HG03159 (cell line): ENCODE results near the gene CCDC159.
"Not testable (repeated sequence)": the region's sequence is repeated elsewhere in the genome, so short reads cannot be mapped to it uniquely, and the experiment has no call there.

ENCODE experiments used
- ATAC-seq: cut with Tn5 transposase; IDR thresholded peaks from one replicate; pipeline ENCODE4 v1.9.1; 2021; ENCODE audit warnings: mild to moderate bottlenecking, moderate library complexity; ENCODE audit not compliant: unreplicated experiment

CCDC159 gene

DNA sequence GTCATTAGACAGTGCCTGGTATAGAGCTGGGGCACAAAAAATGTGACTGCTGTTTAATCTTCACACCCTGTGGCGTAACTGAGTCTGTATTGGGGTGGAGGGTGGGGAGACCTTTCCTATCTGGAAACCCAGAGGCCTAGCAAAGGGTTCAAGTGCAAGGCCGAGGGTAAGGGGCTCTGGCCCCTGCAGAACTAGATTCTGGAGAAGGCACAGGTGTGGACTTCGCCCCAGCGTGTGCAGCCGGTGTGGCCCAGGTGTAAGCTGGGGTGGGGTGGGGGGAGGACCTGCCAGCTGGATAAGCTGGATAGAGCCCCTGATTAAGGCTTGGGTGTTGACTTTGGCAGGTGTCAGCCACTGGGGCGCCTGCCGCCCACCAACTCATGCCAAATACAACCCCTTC is 8.2 kb upstream of the CCDC159 start:
- no peak for ATAC-seq

DNA sequence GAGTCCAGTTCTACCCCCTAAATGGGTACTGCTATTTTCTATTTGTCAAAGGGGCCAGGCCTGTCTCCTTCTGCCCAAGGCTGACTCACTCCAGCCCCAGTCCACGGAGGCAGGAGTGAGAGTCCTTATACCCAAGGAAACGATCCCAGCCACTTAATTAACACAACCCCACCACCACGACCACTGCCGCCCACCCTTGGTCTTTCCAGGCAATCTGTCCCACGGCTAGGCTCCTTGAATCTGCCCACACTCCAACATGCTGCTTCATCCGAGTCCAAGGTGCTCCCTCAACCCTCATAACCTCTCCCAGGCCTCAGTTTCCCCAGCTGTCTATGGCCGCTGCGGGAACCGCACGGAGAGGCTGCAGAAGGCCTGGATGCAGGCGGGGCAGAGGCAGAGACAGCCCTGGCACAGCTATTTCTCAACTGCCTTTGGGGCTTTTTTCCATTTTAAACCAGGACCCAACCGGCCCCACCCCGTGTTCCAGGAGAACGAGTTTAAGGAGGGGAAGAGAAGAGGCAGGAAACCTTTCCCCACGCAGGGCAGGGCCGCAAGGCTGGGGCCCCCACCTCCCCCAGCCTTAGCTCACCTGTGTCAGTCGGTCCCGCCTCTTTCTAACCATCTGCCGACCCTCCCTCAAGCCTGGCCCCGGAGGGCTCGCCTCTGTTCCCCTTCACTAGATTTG is 7.6 kb upstream of the CCDC159 start:
- ATAC-seq, result no peak

DNA sequence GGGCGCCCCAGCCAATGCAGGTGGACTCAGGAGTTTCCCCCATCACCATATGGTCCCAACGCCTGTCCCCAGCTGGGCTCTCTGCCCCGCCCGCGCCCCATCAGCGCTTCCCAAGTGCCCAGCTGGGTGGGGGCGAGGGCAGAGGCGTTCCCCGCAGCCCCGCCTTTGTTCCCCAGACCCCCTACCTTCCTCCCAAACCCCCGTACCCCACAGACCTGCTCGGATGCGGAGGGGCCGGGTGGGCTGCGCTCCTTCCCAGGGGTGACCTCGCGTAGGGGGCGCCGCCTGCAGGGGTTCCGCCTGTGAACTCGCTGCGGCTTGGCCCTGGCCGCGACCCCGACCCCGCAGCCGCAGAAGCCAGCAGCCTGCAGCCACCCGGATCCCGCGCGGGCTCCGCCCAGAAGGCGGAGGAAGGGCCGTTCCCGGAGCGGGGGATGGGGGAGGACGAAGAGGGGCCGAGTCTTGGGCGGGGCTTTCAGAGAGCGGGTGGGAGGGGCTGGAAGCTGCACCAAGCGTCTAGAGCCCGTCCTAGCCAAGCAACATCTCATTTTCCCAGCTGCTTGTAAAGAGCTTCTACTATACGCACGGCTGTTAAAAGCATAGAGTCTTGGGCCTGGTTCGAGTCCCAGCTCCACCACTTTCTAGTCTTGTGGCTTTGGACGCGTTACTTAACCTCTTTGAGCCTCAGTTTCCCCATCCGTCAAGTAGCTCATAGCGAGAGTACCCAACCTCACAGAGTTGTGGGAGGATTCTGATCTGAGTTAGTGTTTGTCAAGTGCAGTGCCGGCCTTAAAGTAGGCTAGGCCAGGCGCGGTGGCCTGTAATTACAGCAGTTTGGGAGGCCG is 6.8 kb upstream of the CCDC159 start, which contains the start of gene RAB3D:
RAB3D (minus strand) TSS at position 404 of the 845 bp plus-strand sequence. CDS start 2,258 bp downstream, outside the sequence.
- peak; percentile 63 for ATAC-seq

DNA sequence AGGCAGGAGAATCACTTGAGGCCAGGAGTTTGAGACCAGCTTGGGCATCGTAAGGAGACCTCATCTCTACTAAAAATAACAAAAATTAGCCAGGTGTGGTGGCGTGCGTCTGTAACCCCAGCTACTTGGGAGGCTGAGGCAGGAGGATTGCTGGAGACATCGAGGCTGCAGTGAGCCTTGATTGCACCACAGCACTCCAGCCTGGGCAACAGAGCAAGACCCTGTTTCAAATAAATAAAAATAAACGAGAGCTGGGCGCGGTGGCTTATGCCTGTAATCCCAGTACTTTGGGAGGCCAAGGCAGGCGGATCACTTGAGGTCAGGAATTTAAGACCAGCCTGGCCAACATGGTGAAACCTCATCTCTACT is 6.2 kb upstream of the CCDC159 start:
- ATAC-seq, result not testable (repeated sequence)

DNA sequence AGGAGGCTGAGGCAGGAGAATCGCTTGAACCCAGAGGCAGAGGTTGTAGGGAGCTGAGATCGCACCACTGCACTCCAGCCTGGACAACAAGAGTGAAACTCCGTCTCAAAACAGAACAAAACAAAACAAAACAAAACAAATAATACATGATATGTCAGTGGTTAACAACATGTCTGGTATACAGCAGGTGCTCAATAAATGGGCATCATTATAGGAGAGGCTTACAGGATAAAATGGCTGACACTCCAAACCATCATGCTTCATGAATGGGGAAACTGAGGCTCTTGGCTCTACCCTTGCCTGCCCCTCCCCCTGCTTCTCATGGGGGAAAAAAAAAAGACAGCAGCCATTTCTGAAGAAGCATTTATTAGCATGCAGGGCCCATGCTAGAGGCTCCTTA is 3.9 kb upstream of the CCDC159 start:
- ATAC-seq, result no peak

DNA sequence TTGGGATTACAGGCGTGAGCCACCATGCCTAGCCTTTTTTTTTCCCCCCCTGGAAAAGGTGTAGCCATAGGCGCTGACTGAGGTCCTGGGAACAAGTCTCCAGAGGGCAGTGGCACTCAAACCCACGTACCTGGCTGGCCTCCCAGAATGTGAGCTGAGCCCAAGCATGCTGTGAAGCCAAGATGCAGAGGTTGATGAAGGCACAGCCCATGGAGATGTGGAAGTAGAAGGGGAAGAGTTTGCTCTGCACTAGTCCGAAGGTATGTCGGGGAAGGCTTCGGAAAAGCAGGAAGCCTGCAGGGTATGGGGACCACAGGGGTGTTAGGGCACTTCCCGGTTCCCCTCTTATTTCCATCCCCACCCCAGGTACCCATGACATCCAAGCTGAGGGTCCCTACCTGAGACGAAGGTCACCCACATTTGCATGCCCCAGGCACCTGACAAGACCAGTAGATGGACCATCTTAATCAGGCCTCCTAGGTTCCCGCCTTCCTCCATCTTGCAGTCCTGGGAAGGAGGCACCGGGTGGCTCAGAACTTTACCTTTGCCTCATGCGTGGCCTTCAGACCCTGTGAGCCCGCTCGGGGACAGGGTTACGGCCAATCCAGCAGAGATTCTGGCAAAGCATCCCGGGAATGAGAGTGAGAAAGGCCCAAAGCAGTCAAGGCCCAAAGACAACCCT is 1.1 kb upstream of the CCDC159 start:
- ATAC-seq, result no peak

DNA sequence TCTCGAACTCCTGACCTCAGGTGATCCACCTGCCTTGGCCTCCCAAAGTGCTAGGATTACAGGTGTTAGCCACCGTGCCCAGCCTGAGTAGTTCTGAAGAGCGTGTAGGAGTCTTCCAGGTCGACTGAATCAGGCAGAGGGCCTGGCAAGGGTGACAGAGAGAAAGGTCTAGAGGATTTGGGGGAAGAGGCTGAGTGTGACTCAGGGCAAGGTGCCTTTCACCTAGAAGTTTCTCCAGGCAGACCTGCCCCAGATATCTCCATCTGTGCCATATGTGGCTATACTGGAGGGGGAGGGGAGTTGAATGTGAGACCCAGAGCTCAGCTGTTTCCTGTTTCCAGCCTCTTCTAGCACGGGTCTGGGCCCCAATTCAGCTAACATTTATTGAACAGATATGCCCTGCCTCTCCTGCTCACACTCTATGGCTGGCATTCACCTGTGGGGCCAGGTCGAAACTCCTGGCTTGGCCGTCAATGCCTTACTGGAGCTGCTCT is 1.3 kb downstream of the CCDC159 start:
- ATAC-seq, result no peak

DNA sequence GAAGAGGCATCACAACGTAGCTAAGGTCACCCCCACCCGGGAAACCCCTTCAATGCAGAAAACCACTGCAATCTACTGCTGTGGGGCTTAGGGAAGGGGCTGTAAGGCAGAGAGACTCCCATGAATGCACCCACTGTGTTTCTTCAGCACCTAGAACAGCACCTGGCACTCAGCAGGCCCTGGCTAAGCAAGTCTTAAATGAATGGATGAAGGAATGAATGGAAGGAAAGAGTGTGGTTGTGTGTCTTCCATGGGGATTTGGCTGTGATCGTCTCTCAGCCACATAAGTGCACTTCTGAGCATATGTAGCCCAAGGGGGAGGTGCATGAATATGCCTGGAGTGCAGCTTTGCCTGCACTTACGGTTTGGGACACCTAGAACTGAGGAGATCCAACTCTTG is 2.9 kb downstream of the CCDC159 start:
- no peak for ATAC-seq

DNA sequence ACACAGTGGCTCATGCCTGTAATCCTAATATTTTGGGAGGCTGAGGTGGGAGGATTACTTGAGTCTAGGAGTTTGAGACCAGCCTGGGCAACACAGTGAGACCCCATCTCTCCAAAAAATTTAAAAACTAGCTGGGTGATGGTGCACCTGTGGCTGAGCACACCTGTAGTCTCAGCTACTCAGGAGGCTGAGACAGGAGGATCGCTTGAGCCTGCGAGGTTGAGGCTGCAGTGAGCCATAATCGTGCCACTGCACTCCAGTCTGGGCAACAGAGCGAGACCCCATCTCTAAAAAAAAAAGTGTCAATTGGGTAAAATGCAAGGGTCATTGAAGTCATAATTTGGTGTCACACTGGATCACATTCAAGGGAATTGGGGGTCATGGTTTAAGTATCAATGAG is 7.8 kb downstream of the CCDC159 start:
- not testable (repeated sequence) for ATAC-seq

DNA sequence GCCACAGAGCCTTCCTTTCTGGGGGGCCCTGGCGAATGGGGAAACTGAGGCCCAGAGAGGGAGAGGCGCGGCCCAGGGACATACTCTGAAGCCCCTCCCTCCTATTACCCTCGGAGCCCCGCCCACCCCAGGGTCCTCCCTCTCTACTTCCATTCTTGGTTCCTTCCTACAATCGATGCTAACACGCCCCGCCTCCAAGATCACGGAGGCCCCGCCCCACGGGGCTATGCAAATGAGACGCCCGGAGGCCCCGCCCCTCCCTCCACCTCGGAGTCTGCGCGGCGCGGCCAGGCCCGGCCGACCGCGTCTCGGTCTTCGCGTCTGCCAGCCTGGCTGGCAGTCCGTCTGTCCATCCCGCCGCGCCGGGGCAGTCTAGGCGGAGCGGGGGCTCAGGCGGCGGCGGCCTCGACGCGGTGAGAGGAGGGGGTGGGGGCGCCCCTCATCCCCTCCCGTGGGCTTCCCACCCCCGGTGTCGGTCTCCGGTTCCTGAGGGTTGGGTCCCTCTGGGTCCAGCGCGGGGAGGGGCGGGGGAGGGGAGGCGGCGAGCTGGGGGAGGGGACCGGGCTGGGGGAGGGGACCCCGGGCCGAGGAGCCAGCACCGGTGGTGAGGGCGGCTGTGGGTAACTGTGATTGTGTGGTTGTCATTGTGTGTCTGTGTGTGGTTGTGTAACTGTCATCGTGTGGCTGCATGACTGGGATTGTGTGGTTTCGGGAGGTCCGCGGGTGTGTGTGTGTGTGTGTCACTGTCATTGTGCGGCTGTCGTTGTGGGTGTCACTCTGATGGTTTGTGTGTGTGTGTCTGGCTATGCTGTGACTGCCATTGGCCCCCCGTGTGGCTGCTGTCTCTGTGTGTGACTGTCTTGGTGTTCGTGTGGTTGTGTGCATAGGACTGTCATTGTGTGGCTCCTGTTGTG is 9.1 kb downstream of the CCDC159 start, which contains the start of gene PLPPR2:
PLPPR2 (plus strand) TSS at position 273 of the 914 bp plus-strand sequence. CDS start 2,242 bp downstream, outside the sequence.
- no peak for ATAC-seq

DNA sequence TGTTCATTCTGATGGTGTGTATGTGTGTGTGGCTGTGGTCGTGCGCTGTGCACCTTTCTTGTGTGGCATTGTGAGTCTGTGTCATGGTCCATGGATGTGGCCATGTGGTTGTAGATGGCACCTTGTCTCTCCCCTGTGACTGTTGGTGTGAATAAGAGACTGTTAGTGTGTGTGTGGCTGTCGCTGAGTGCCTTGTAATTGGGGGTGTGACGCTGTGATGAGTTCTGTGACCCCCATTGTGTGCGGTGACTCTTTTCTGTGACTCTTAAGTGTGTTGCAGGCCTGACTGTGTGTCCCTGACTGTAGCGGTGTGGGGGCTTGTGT is 9.7 kb downstream of the CCDC159 start:
- ATAC-seq, result no peak

DNA sequence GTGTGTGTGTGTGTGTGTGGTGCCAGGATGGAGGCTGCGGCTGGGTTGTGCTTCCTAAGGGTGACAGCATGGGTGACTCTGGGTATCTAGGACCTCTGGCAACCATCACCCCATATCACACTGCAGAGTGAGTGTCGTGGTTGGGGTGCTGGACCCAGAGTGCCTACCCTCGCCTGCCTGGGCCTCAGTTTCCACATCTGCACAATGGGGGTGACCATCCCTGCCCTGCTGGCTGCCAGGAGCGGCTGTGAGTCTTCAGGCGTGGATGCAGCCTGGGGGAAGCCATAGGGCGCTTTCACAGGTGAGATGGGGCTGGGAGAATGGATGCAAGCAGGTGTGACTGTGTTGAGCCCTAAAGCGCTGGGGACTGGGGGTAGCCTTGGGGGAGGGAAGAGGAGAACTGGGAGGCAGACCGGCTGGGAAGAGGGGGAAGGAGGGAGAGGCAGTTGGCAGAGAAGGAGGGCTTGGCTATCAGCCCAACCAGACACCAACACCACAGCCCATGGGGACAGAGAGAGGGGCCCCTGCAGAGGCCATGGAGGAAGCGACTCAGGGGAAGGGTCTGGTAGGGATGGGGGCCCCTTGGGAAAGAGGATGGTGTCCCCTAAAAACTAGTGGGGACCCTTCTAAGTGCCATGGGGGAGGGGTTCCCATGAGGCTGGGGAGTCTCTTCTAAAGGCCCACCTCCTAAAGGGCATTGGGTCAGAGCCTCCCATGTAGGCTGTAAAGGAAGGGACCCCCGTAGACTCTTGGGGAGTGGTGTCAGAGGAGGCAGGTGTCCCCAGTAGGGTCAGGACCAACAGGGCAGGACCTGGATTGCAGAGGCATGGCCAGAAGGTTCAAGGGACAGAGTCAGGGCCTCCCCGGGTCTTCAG is 10.6 kb downstream of the CCDC159 start:
- ATAC-seq, result no peak

DNA sequence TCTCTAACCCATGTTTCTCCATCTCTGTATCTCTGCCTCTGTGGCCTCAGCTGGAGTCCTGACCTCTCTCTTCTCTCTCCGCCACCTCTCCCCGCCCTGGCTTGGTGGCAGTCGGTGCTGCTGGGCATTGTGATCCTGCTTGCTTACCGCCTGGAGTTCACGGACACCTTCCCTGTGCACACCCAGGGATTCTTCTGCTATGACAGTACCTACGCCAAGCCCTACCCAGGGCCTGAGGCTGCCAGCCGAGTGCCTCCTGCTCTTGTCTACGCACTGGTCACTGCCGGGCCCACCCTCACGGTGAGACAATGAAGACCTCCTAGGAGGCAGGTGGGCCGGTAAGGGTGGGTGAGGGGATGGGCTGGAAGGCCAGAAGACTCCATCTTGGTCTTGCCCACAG is 13.1 kb downstream of the CCDC159 start:
- no peak for ATAC-seq

DNA sequence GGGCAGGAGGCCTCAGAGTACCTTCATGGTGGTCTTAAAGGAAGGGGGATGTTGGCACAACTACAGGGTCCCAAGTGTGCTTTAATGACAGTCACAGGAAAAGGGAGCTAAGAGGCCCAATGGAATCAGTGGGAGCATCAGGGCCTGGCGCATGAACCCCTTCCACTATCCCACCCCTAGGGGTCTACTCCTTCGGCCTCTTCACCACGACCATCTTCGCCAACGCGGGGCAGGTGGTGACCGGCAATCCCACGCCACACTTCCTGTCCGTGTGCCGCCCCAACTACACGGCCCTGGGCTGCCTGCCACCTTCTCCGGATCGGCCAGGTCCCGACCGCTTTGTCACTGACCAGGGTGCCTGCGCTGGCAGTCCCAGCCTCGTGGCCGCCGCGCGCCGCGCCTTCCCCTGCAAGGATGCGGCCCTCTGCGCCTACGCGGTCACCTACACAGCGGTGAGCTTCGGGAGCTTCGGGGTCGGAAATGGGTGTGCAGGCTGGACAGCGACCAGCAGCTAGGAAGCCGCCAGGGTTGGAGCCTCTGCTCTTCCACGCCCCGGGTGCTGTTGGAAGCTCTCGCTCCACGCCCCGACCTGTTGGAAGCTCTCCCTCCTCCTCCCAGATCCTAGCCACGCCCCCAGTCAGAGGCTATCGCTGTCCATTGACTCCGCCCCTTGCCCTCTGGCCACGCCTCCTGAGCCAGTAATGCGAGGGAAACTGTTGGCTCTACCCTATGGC is 14.9 kb downstream of the CCDC159 start:
- no peak for ATAC-seq

DNA sequence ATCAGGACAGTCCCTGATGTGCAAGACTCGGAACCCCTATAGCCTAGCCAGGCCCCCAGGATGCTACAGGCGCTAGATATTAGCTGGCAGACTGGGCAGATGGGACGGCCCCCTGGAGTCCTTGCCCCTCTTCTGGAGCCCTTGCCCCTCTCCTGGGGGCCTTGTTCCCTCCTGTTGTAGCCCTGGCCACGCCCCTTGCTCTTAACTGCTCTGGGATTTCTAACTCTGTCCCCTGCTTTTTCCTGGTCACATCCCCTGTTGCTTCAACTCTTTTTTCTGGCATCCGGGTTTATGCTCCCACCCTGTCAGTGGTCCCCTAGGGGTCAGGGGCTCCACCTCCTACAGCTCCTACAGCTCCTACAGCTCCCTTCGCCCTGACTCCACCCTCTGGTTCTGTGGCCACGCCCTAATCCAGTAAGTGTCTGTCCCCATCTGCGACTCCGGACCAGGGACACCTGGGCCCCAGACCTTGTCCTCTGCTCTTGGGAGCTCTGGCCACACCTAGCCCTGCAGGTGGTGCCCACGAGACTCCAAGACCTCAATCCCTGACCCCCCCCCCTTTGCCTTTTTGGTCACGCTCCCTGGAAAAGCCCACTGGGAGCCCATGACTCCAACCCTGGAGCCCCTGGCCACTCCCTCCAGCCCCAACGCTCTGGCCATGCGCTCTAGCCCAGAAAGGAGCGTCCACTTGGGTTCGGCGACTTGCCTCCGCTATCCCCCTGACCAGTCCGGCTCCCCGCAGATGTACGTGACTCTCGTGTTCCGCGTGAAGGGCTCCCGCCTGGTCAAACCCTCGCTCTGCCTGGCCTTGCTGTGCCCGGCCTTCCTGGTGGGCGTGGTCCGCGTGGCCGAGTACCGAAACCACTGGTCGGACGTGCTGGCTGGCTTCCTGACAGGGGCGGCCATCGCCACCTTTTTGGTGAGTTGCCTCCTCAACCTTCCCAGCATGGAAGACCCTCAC is 15.7 kb downstream of the CCDC159 start:
- no peak for ATAC-seq

DNA sequence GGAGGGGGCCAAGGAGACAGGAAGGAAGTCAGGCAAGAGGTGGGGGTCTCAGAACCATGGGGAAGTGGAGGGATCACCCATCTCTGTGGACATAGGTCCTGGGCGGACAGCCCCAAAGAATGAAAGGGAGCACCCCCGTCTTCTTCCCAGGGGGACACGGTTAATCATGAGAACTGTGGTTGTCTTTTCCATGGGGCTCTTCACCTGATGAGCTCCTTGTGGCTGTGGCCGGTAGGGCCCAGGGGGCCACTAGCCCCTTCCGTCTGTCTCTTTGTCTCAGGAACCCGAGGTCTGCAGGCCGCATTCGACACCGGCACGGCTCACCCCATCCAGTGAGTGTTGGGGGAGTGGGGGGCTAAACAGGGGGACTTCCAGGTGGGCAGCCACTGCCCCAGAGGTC is 17.6 kb downstream of the CCDC159 start:
- ATAC-seq, result no peak

DNA sequence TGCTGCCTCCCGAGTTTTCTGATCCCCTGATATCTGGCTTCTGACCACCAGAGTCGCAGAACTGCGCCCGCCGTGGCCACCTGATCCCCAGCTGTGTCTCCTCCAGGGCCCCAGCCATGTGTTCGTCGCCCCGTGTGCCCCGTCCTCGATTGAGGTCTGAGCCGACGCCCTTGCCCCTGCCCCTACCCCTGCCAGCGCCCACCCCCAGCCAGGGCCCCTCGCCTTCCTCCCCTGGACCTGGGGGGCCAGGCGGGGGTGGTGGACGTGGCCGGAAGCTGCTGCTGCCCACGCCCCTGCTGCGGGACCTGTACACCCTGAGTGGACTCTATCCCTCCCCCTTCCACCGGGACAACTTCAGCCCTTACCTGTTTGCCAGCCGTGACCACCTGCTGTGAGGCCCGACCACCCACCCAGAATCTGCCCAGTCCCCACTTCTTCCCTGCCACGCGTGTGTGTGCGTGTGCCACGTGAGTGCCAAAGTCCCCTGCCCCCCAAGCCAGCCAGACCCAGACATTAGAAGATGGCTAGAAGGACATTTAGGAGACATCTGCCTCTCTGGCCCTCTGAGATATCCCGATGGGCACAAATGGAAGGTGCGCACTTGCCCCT is 18.1 kb downstream of the CCDC159 start:
- no peak for ATAC-seq
